K562 (cell line): ENCODE measurements around the gene MLX. TPM values are rescaled to one million over a fixed set of nuclear protein-coding genes. Genes with fewer than 3 reads are reported as not detected.

Experiments
- BCOR ChIP-seq: fragments of 450-650 bp; IDR thresholded peaks from 2 replicates; pipeline ENCODE4 v1.6.1; 2016
- COPS2 ChIP-seq: fragments of 450-650 bp; conservative IDR thresholded peaks from 2 replicates; pipeline ENCODE4 v1.6.1; 2016; ENCODE audit warnings: mild to moderate bottlenecking, moderate library complexity
- CTCFL ChIP-seq: IDR thresholded peaks from 2 replicates; pipeline ENCODE4 v1.6.1; 2011; ENCODE audit warnings: borderline replicate concordance, low read depth, mild to moderate bottlenecking, moderate library complexity, low read length; ENCODE audit not compliant: insufficient read depth, poor library complexity, severe bottlenecking
- HNRNPL ChIP-seq: fragments of 200-400 bp; formaldehyde crosslinking; IDR thresholded peaks from 2 replicates; pipeline ENCODE4 v1.6.1; 2017; ENCODE audit warnings: low read depth, mild to moderate bottlenecking, low read length
- HNRNPLL ChIP-seq: fragments of 200-400 bp; formaldehyde crosslinking; IDR thresholded peaks from 2 replicates; pipeline ENCODE4 v1.6.1; 2017; ENCODE audit warnings: low read length, low read depth, mild to moderate bottlenecking; ENCODE audit not compliant: poor library complexity, severe bottlenecking
- L3MBTL2 ChIP-seq: fragments of 450-650 bp; IDR thresholded peaks from 2 replicates; pipeline ENCODE4 v1.6.1; 2016; ENCODE audit warnings: mild to moderate bottlenecking, moderate library complexity
- MITF ChIP-seq: IDR thresholded peaks from 2 replicates; pipeline ENCODE4 v1.6.1; 2014; ENCODE audit warnings: antibody characterized with exemption
- PRDM10 ChIP-seq: fragments of 450-650 bp; IDR thresholded peaks from 2 replicates; pipeline ENCODE4 v1.6.1; 2018; ENCODE audit not compliant: partially characterized antibody
- PYGO2 ChIP-seq: fragments of 450-650 bp; IDR thresholded peaks from 2 replicates; pipeline ENCODE4 v1.6.1; 2016; ENCODE audit warnings: mild to moderate bottlenecking, missing genetic modification characterization, moderate library complexity, missing compliant biosample characterization
- SIN3A ChIP-seq, 2 experiments: fragments of 150-350 bp in 1 of 2; IDR thresholded peaks; 2 replicates each; pipeline ENCODE4 v1.6.1; 2011 to 2016; ENCODE audit warnings: borderline replicate concordance in 2 of 2, low read depth in 2 of 2, low read length in 2 of 2, mild to moderate bottlenecking in 2 of 2, moderate library complexity in 2 of 2; ENCODE audit not compliant: control insufficient read depth in 1 of 2
- SIN3B ChIP-seq: fragments of 450-650 bp; IDR thresholded peaks from 2 replicates; pipeline ENCODE4 v1.6.1; 2017; ENCODE audit warnings: low read depth, mild to moderate bottlenecking, moderate library complexity
- SNIP1 ChIP-seq: fragments of 450-650 bp; IDR thresholded peaks from 2 replicates; pipeline ENCODE4 v1.7.1; 2017; ENCODE audit warnings: low read depth, mild to moderate bottlenecking
- ZBTB1 ChIP-seq: sonication (generic); formaldehyde crosslinking; IDR thresholded peaks from 2 replicates; pipeline ENCODE4 v1.8.1; 2023; ENCODE audit warnings: missing genetic modification reagents, low read depth, mild to moderate bottlenecking, borderline replicate concordance
- ZBTB33 ChIP-seq: sonication (generic); formaldehyde crosslinking; IDR thresholded peaks from 2 replicates; pipeline ENCODE4 v1.8.1; 2023; ENCODE audit warnings: mild to moderate bottlenecking, missing genetic modification reagents
- ZFP91 ChIP-seq: sonication (generic); formaldehyde crosslinking; IDR thresholded peaks from 2 replicates; pipeline ENCODE4 v1.8.0; 2022; ENCODE audit warnings: mild to moderate bottlenecking, missing genetic modification reagents
- ZNF75A ChIP-seq: fragments of 450-650 bp; formaldehyde crosslinking; IDR thresholded peaks from 2 replicates; pipeline ENCODE4 v1.4.0; 2020; ENCODE audit warnings: mild to moderate bottlenecking
- polyA plus RNA-seq, 8 experiments: library from polyadenylated mRNA; depleted of rRNA in 4 of 8; stranded (reverse) in 5 of 8; unstranded in 3 of 8; fragments of >200 nt; fragmentation: Nextera tagmentation in 2 of 8; fragmentation: Illumina TruSeq in 1 of 8; extraction: Ambion mirVana in 2 of 8; extraction: Trizol in 1 of 8; gene quantifications; 2 replicates each; pipeline versions ENCODE4 v1.2.1 to v1.2.3, GENCODE V29; 2011 to 2014; ENCODE audit warnings: inconsistent platforms in 1 of 8, missing spikeins in 1 of 8
- total RNA-seq, 7 experiments: library from RNA; depleted of rRNA in 6 of 7; stranded (reverse); fragments of >200 nt in 6 of 7; fragmentation: Illumina TruSeq in 2 of 7; extraction: Trizol in 2 of 7; gene quantifications; 2 replicates each; pipeline versions ENCODE4 v1.2.1 to v1.2.3, GENCODE V29; 2011 to 2021; ENCODE audit warnings: low replicate concordance in 1 of 7

The MLX gene
- total and polyA plus RNA-seq, 9 of the 15 experiments (the other 6 are each of a cell fraction or from before 2014, with no cell fraction given) = 42.9 to 100 (median 58.9) TPM

- no peak for TF ChIP-seq ZBTB1 (CRISPR knock-in tag)
- no peak for TF ChIP-seq ZNF75A (CRISPR knock-in tag)
- no peak for TF ChIP-seq HNRNPLL
- no peak for TF ChIP-seq BCOR
- no peak for TF ChIP-seq PRDM10
- no peak for TF ChIP-seq ZFP91 (CRISPR knock-in tag)
- TF ChIP-seq CTCFL = no peak
- TF ChIP-seq HNRNPL = no peak
- TF ChIP-seq L3MBTL2 = peak; percentile 36
- TF ChIP-seq MITF = no peak
- peak; percentile 38 to 90; a peak in 2 of 4 replicates for TF ChIP-seq SIN3A (IDR thresholded peaks at IDR 0.05; ENCODE audit: borderline replicate concordance in 2 of 2, control insufficient read depth in 1 of 2, low read depth in 2 of 2, low read length in 2 of 2)
- TF ChIP-seq SNIP1 = no peak
- 0 out of 2 replicates have a peak, but pooled peaks have one; percentile 36 for TF ChIP-seq ZBTB33 (CRISPR knock-in tag)
- TF ChIP-seq COPS2 = no peak
- no peak for TF ChIP-seq SIN3B
- no peak for TF ChIP-seq PYGO2 (tag)
These were observed 4.3 kb upstream of the MLX start (continued) for GRCh38 chr17:42562388-42563142.
